CD8-positive, alpha-beta memory T cell (primary cell): ENCODE measurements around the gene WIZ. TPM values are rescaled to one million over a fixed set of nuclear protein-coding genes. Genes with fewer than 3 reads are reported as not detected.
A peak's percentile ranks its signal among the peaks of the same experiment; 100 is the strongest.
"Not testable (repeated sequence)": the region's sequence is repeated elsewhere in the genome, so short reads cannot be mapped to it uniquely, and the experiment has no call there.

Experiments used
- CTCF ChIA-PET: fragments of 350-600 bp; sonication (Branson Sonifier 250); formaldehyde crosslinking; loops from one replicate; lab custom pipeline; 2021; ENCODE audit warnings: antibody characterized with exemption; lab: Charles Lee
- POLR2A ChIA-PET: fragments of 350-600 bp; sonication (Branson Sonifier 250); formaldehyde crosslinking; loops from one replicate; lab custom pipeline; 2021; ENCODE audit warnings: antibody characterized with exemption; lab: Charles Lee
- DNase-seq, 5 donors: peaks; one replicate each; pipeline versions ENCODE4 v3.0.0 to v3.0.0-alpha.2; 2020 to 2022; ENCODE audit warnings: mixed read lengths in 1 of 5
- H3K27ac ChIP-seq: one replicate; pipeline ENCODE4 v1.7.0; 2013; ENCODE audit warnings: low read depth, mild to moderate bottlenecking, low read length, moderate library complexity
- H3K27me3 ChIP-seq: 2 replicates; pipeline ENCODE4 v1.7.0; 2013; ENCODE audit warnings: low read length, mild to moderate bottlenecking; ENCODE audit not compliant: insufficient read depth, poor library complexity, severe bottlenecking
- H3K36me3 ChIP-seq: 2 replicates; pipeline ENCODE4 v1.7.0; 2013; ENCODE audit warnings: mild to moderate bottlenecking, low read length, moderate library complexity; ENCODE audit not compliant: insufficient read depth
- H3K4me1 ChIP-seq: 2 replicates; pipeline ENCODE4 v1.7.0; 2013; ENCODE audit warnings: mild to moderate bottlenecking, low read length, moderate library complexity; ENCODE audit not compliant: insufficient read depth
- H3K4me3 ChIP-seq: 2 replicates; pipeline ENCODE4 v1.7.0; 2013; ENCODE audit warnings: mild to moderate bottlenecking, low read length
- H3K9me3 ChIP-seq: 2 replicates; pipeline ENCODE4 v1.7.0; 2013; ENCODE audit warnings: mild to moderate bottlenecking, low read length
- H3K27ac Mint-ChIP-seq, 8 donors: one replicate each; pipeline ENCODE4 v1.8.0; 2020 to 2021; ENCODE audit warnings: mixed read lengths in 8 of 8, mild to moderate bottlenecking in 6 of 8, inconsistent platforms in 3 of 8, moderate library complexity in 3 of 8
- H3K27me3 Mint-ChIP-seq, 2 donors: one replicate each; pipeline ENCODE4 v1.8.0; 2020 to 2021; ENCODE audit warnings: mixed read lengths in 2 of 2, mild to moderate bottlenecking in 1 of 2, moderate library complexity in 1 of 2
- H3K36me3 Mint-ChIP-seq, 3 donors: one replicate each; pipeline ENCODE4 v1.8.0; 2020 to 2021; ENCODE audit warnings: mixed read lengths in 3 of 3, inconsistent platforms in 1 of 3, mild to moderate bottlenecking in 1 of 3
- H3K4me1 Mint-ChIP-seq, 3 donors: one replicate each; pipeline ENCODE4 v1.8.0; 2020 to 2021; ENCODE audit warnings: mixed read lengths in 3 of 3, inconsistent platforms in 1 of 3, mild to moderate bottlenecking in 1 of 3
- H3K4me3 Mint-ChIP-seq, 7 donors: one replicate each; pipeline ENCODE4 v1.8.0; 2020 to 2021; ENCODE audit warnings: mixed read lengths in 7 of 7, mild to moderate bottlenecking in 6 of 7, moderate library complexity in 4 of 7, inconsistent platforms in 2 of 7
- H3K9me3 Mint-ChIP-seq, 5 donors: one replicate each; pipeline ENCODE4 v1.8.0; 2020 to 2022; ENCODE audit warnings: mixed read lengths in 5 of 5, mild to moderate bottlenecking in 3 of 5, moderate library complexity in 2 of 5, inconsistent platforms in 1 of 5
- polyA plus RNA-seq: library from polyadenylated mRNA; unstranded; fragments of 300-500 nt; fragmentation: Illumina TruSeq; gene quantifications from one replicate; pipeline ENCODE4 v1.2.3, GENCODE V29; 2021
- total RNA-seq, 2 experiments: library from RNA; stranded (reverse); gene quantifications; one replicate each; pipeline ENCODE4 v1.2.3, GENCODE V29; 2021

WIZ gene
- total and polyA plus RNA-seq, 3 experiments from 2014 or later, result 1.8 to 31.2 (median 28.9) TPM

- POLR2A ChIA-PET, H3K36me3 ChIP-seq, H3K4me3 ChIP-seq, DNase-seq, H3K27me3 Mint-ChIP-seq, H3K4me1 ChIP-seq, H3K9me3 ChIP-seq, H3K27ac ChIP-seq, H3K36me3 Mint-ChIP-seq, H3K4me1 Mint-ChIP-seq, H3K4me3 Mint-ChIP-seq, H3K27me3 ChIP-seq, H3K9me3 Mint-ChIP-seq, H3K27ac Mint-ChIP-seq: not testable (repeated sequence)
- CTCF ChIA-PET, result interaction anchor here (0.8 kb wide), 1 partner anchor 20 kb away, joined by 4 read pairs; no protein-coding TSS in a partner anchor
Measured at GRCh38 chr19:15485768-15486167, 36.0 kb upstream of the WIZ start.

GRCh38 chr19:15480996-15481395, 31.2 kb upstream of the WIZ start:
- POLR2A ChIA-PET, result interaction anchor here (0.9 kb wide), 1 partner anchor 16 kb away, joined by 3 read pairs; no protein-coding TSS in a partner anchor

GRCh38 chr19:15479391-15480345, 29.9 kb upstream of the WIZ start, which contains the start of gene PGLYRP2:
Gene PGLYRP2 (minus strand): TSS chr19:15479501. CDS start chr19:15479371, 130 bp downstream.
- Histone ChIP-seq H3K9me3 (no peaks in the 10 kb centered on the region), H3K4me3 (no peak within 1 kb of the TSS), H3K4me1 (peaks cover 23% of the 10 kb centered on the region), H3K36me3 (no peaks in the 10 kb centered on the region), H3K27ac (no peak within 1 kb of the TSS), H3K27me3 (no peaks in the 10 kb centered on the region)
- Mint-ChIP-seq H3K4me3 (peak within 1 kb of the TSS in 3 of 7 donors; percentile 2 to 84 (median 69)), H3K9me3 (no peaks in the 10 kb centered on the region), H3K27ac (peak within 1 kb of the TSS in 5 of 8 donors; percentile 50 to 75 (median 57)), H3K27me3 (no peaks in the 10 kb centered on the region), H3K36me3 (no peaks in the 10 kb centered on the region), H3K4me1 (peaks cover 13 to 38% (median 24%) of the 10 kb centered on the region in 3 donors)
- CTCF ChIA-PET, result interaction anchor here (1.2 to 1.9 kb wide), 3 partner anchors 12 to 76 kb away, joined by 4 to 8 read pairs (median 5); partner anchors contain the start of gene AKAP8L
- peak in 1 of 5 donors; percentile 15 for DNase-seq
- POLR2A ChIA-PET, result interaction anchor here (0.9 kb wide), 1 partner anchor 15 kb away, joined by 3 read pairs; no protein-coding TSS in a partner anchor

More at GRCh38 chr19:15480996-15481395, 31.2 kb upstream of the WIZ start:
- DNase-seq, H3K27ac Mint-ChIP-seq, H3K4me3 ChIP-seq, H3K36me3 ChIP-seq, H3K27me3 ChIP-seq, H3K9me3 Mint-ChIP-seq, H3K36me3 Mint-ChIP-seq, H3K4me3 Mint-ChIP-seq, H3K27ac ChIP-seq, CTCF ChIA-PET, H3K9me3 ChIP-seq, H3K27me3 Mint-ChIP-seq: not testable (repeated sequence)
- peaks cover 13 to 38% (median 23%) of the 10 kb centered on the region in 3 donors for H3K4me1 Mint-ChIP-seq
- H3K4me1 ChIP-seq, result peaks cover 23% of the 10 kb centered on the region

- Mint-ChIP-seq H3K4me1 (peaks cover 17 to 47% (median 28%) of the 10 kb centered on the region in 3 donors), H3K27me3 (no peaks in the 10 kb centered on the region), H3K4me3 (peak overlapping the region in 1 of 7 donors; percentile 25), H3K9me3 (no peaks in the 10 kb centered on the region), H3K27ac (peak overlapping the region in 1 of 8 donors; percentile 33), H3K36me3 (no peaks in the 10 kb centered on the region)
- no peaks in the 10 kb centered on the region for H3K9me3 ChIP-seq
- ChIA-PET CTCF (no interaction called here), POLR2A (no interaction called here)
- no peaks in the 10 kb centered on the region for H3K27me3 ChIP-seq
- peaks cover 23% of the 10 kb centered on the region for H3K4me1 ChIP-seq
- no peak overlapping the region for H3K27ac ChIP-seq
- no peak for DNase-seq
- no peaks in the 10 kb centered on the region for H3K36me3 ChIP-seq
- no peak overlapping the region for H3K4me3 ChIP-seq
Measured at GRCh38 chr19:15476325-15476724, 26.6 kb upstream of the WIZ start.

GRCh38 chr19:15475611-15476010, 25.9 kb upstream of the WIZ start:
- Mint-ChIP-seq H3K27ac (no peak overlapping the region), H3K4me1 (peaks cover 17 to 47% (median 28%) of the 10 kb centered on the region in 3 donors), H3K4me3 (no peak overlapping the region), H3K36me3 (no peaks in the 10 kb centered on the region), H3K27me3 (no peaks in the 10 kb centered on the region), H3K9me3 (no peaks in the 10 kb centered on the region)
- Histone ChIP-seq H3K4me3 (no peak overlapping the region), H3K27ac (no peak overlapping the region), H3K9me3 (no peaks in the 10 kb centered on the region), H3K4me1 (peaks cover 23% of the 10 kb centered on the region), H3K36me3 (no peaks in the 10 kb centered on the region), H3K27me3 (no peaks in the 10 kb centered on the region)
- ChIA-PET CTCF (interaction anchor here (1.5 kb wide), 1 partner anchor 18 kb away, joined by 3 read pairs; no protein-coding TSS in a partner anchor), POLR2A (no interaction called here)
- DNase-seq, result no peak

- Mint-ChIP-seq H3K27me3 (no peaks in the 10 kb centered on the region), H3K9me3 (no peaks in the 10 kb centered on the region), H3K36me3 (no peaks in the 10 kb centered on the region), H3K27ac (peak overlapping the region in 1 of 8 donors; percentile 11), H3K4me3 (no peak overlapping the region), H3K4me1 (peaks cover 16 to 46% (median 27%) of the 10 kb centered on the region in 3 donors)
- no peaks in the 10 kb centered on the region for H3K27me3 ChIP-seq
- no peak overlapping the region for H3K4me3 ChIP-seq
- H3K4me1 ChIP-seq, result peaks cover 21% of the 10 kb centered on the region
- H3K9me3 ChIP-seq, result no peaks in the 10 kb centered on the region
- DNase-seq, result no peak
- CTCF ChIA-PET, result interaction anchor here (1.5 kb wide), 1 partner anchor 18 kb away, joined by 3 read pairs; no protein-coding TSS in a partner anchor
- no peak overlapping the region for H3K27ac ChIP-seq
- POLR2A ChIA-PET, result no interaction called here
- H3K36me3 ChIP-seq, result no peaks in the 10 kb centered on the region
Measured at GRCh38 chr19:15475169-15475568, 25.4 kb upstream of the WIZ start.

- H3K4me3 ChIP-seq, H3K27me3 ChIP-seq, H3K27me3 Mint-ChIP-seq, DNase-seq, H3K36me3 ChIP-seq, H3K27ac ChIP-seq, H3K9me3 ChIP-seq, H3K9me3 Mint-ChIP-seq, H3K4me3 Mint-ChIP-seq, H3K36me3 Mint-ChIP-seq: not testable (repeated sequence)
- peak overlapping the region in 2 of 8 donors; percentile 24 to 70 for H3K27ac Mint-ChIP-seq
- peaks cover 14% of the 10 kb centered on the region for H3K4me1 ChIP-seq
- POLR2A ChIA-PET, result interaction anchor here (0.6 to 0.9 kb wide), 2 partner anchors 9 to 10 kb away, joined by 3 read pairs; no protein-coding TSS in a partner anchor
- peaks cover 22 to 49% (median 29%) of the 10 kb centered on the region in 3 donors for H3K4me1 Mint-ChIP-seq
- CTCF ChIA-PET, result interaction anchor here (1.5 kb wide), 1 partner anchor 82 kb away, joined by 3 read pairs; no protein-coding TSS in a partner anchor
Measured at GRCh38 chr19:15473821-15474220, 24.1 kb upstream of the WIZ start.
